ENCODE data around the gene EIF4E3.

EIF4E3 gene

GRCh38 chr3:71641674-71642073 lies 83.5 kb downstream of the EIF4E3 start:
- no peak for DNase-seq

GRCh38 chr3:71640331-71640983 lies 84.7 kb downstream of the EIF4E3 start:
- DNase-seq, result no peak

DNA sequence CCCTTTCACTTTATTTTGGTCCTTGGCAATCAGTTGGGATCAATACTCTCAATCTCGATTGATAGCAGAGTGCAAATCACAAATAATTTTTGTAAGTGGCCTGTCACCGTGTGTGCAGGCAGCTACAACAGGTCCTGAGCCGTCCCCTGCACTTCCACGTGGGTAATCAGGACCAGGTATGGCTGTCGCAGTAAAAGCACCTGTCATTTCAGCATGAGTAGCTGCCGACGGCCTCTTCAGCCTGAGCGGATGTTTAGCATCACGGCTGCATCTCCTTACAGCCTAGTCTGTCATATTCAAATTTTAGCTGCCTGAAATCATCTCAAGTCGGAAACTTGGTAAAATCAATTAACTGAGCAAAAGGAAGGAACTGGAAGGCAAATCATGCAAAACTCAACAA lies 88.7 kb downstream of the EIF4E3 start:
- no peak for DNase-seq

DNA sequence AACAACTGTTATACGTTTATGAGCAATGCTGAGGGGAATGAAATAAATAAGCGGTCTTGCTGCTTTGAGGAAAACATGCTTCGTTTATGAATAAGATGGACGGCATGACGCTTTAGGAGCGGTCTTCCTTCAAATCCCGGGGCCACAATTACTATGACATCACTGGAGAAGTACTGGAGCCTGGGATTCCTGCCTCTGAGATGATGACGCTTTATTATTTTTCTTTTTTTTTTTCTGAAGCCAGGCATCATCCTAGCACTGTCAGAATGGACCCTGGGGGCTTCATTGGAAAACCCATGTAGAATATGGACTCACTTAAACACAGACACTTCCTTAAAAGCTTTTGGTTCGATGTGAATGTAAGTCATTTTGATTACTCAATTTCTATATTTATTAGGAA lies 89.2 kb downstream of the EIF4E3 start:
- DNase-seq, result no peak

- DNase-seq, result no peak
Measured at GRCh38 chr3:71634671-71635070, 90.5 kb downstream of the EIF4E3 start.

DNA sequence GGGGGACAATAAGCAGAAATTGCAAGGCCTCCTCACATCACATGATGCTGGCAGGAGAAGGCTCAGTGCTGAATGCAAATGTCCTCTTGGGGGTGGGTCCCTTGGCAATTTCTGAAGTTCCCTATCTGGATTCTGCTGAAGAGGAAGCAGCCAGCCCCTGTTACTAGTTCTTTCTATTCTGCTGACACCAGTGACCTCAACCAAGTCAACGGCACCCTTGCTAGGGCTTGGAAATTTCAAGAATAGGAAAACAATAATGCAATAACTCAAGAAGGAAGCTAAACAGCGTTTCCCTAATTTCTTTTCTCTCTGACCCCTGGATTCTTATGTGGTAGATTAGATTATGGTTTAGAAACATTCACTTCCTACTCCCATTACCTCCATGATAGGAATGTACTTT lies 95.5 kb downstream of the EIF4E3 start:
- no peak for DNase-seq

DNA sequence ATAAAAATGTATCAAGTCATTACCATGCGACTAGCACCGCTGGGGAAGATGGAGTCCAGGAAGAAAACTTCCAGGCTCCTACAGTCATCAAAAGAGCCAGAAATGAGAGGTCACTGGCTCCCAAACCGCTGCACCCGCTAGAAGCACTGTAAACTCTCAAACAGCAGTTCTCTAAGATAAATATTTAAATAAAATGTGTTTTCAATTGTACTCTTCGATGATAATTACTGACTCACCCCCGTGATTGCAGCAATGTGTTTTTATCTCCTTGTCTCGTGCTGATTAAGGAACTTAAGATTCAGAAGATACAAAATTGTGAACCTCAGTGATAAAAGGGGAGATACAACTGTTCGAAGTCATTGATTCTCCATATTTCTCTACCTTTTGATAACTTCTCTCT lies 95.9 kb downstream of the EIF4E3 start:
- no peak for DNase-seq

- DNase-seq, result no peak
Measured at GRCh38 chr3:71628522-71628921, 96.7 kb downstream of the EIF4E3 start.

DNA sequence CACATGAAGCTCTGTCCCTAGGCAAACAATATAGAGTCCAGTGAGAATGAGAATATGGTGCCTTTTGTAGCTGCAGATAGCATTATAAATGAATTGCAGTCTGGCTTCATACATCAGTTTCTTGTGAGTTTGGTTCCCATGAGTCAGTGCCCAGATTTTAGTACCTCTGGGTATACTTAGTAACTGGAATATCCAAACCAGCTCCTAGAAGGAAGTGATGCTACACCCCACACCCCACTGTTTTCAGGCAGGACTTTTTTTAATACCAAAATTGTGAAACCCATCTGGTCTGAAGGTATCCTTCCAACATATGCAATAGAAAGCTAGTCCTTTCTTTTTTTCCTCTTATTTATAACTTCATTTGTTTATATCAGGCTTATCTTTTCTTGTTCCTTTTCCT lies 99.5 kb downstream of the EIF4E3 start:
- no peak for DNase-seq
